HCT116 (cell line): Measurements from ENCODE around the gene CIAO2A.

Experiments used
- CEBPB ChIP-seq: IDR thresholded peaks from 2 replicates; pipeline ENCODE4 v1.6.1; 2012; ENCODE audit warnings: low read depth
- POLR2A ChIP-seq: IDR thresholded peaks from 2 replicates; pipeline ENCODE4 v1.7.0; 2011; ENCODE audit warnings: borderline replicate concordance; ENCODE audit not compliant: insufficient read depth, insufficient read length; ENCODE audit errors: extremely low read depth
- POLR2AphosphoS5 ChIP-seq: IDR thresholded peaks from 2 replicates; pipeline ENCODE4 v1.6.1; 2011; ENCODE audit warnings: mild to moderate bottlenecking, low read depth, low read length, moderate library complexity
- TCF7L2 ChIP-seq: IDR thresholded peaks from 2 replicates; pipeline ENCODE4 v1.7.0; 2011; ENCODE audit warnings: borderline replicate concordance, inconsistent platforms; ENCODE audit not compliant: insufficient read depth, insufficient read length; ENCODE audit errors: extremely low read depth
- YY1 ChIP-seq: IDR thresholded peaks from 2 replicates; pipeline ENCODE4 v1.6.1; 2011; ENCODE audit warnings: low read length, low read depth, moderate library complexity, mild to moderate bottlenecking; ENCODE audit not compliant: insufficient replicate concordance; ENCODE audit errors: extremely low read depth
- TF ChIP-seq, protein P1 (sequence below): IDR thresholded peaks from 2 replicates; pipeline ENCODE4 v1.6.1; 2012
- TF ChIP-seq, protein P2 (sequence below): IDR thresholded peaks from 2 replicates; pipeline ENCODE4 v1.6.1; 2012

- no peak for TF ChIP-seq POLR2AphosphoS5
- TF ChIP-seq, protein P1, sequence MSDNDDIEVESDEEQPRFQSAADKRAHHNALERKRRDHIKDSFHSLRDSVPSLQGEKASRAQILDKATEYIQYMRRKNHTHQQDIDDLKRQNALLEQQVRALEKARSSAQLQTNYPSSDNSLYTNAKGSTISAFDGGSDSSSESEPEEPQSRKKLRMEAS: no peak
- TF ChIP-seq CEBPB: no peak
- no peak for TF ChIP-seq TCF7L2
- no peak for TF ChIP-seq POLR2A
- no peak for TF ChIP-seq YY1
- TF ChIP-seq, protein P2, sequence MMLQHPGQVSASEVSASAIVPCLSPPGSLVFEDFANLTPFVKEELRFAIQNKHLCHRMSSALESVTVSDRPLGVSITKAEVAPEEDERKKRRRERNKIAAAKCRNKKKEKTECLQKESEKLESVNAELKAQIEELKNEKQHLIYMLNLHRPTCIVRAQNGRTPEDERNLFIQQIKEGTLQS: no peak
These were observed 34.1 kb upstream of the CIAO2A start for GRCh38 chr15:64127521-64128270.
